ENCODE results near the gene BORCS5.

GRCh38 chr12:12338527-12339168, 18.2 kb upstream of the BORCS5 start:
- TF ChIP-seq, protein P1, sequence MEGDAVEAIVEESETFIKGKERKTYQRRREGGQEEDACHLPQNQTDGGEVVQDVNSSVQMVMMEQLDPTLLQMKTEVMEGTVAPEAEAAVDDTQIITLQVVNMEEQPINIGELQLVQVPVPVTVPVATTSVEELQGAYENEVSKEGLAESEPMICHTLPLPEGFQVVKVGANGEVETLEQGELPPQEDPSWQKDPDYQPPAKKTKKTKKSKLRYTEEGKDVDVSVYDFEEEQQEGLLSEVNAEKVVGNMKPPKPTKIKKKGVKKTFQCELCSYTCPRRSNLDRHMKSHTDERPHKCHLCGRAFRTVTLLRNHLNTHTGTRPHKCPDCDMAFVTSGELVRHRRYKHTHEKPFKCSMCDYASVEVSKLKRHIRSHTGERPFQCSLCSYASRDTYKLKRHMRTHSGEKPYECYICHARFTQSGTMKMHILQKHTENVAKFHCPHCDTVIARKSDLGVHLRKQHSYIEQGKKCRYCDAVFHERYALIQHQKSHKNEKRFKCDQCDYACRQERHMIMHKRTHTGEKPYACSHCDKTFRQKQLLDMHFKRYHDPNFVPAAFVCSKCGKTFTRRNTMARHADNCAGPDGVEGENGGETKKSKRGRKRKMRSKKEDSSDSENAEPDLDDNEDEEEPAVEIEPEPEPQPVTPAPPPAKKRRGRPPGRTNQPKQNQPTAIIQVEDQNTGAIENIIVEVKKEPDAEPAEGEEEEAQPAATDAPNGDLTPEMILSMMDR (IDR thresholded peaks at IDR 0.05) = no peak
- no peak for TF ChIP-seq POLR2A (IDR thresholded peaks at IDR 0.05)
